Measurements from ENCODE around the gene FBXL5. TPM values are rescaled to one million over a fixed set of nuclear protein-coding genes. Genes with fewer than 3 reads are reported as not detected.
A peak's percentile ranks its signal among the peaks of the same experiment; 100 is the strongest.

Gene FBXL5
- total and polyA plus RNA-seq, 2 donors (not counting 3 experiments of a cell fraction or from before 2014, with no cell fraction given), result 42.2 to 60.2 TPM

DNA sequence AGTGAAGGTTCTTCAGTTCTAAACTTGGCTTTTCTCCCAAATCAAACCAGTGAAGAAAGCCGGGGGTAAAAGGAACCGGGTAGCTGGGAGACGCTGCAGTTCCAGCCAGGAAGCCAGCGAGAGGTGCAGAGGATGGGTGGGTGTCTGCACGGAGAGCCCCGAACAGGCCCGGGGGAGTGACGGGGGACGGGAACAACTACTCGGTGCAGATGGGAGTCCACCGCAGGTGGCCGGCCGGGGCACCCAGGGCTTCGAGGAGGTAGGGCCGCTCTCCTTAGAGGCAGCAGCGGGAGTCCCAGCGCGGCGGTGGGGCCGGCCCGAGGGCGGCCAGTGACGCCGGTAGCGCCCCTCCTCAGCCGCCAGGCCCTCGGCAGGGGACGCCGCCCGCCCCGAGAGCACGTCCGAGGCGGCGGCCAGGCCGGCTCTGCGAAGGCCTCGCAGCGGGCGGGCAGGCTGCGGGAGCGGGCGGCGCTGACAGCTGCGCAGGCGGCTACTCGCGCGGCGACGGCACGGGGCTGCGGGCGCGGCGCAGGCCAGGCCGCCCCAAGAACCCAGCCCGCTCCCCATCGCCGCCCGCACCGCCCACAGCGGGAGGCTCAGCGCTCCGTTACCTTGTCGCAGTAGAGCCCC is 449 bp downstream of the FBXL5 start:
- ChIA-PET POLR2A (interaction anchor here (0.5 to 1.4 kb wide), 2 partner anchors 27 to 48 kb away, joined by 3 read pairs; partner anchors contain the start of genes BST1 and FAM200B), CTCF (interaction anchor here (1.0 to 3.4 kb wide), 12 partner anchors 9 to 175 kb away, joined by 3 to 13 read pairs (median 4); partner anchors contain the start of gene FAM200B)
- Histone ChIP-seq H3K36me3 (ENCODE audit: control insufficient read depth in 2 of 2, extremely low read depth in 1 of 2, insufficient read depth in 2 of 2, low read length in 2 of 2) (no peaks in the 10 kb centered on the region), H3K9me1 (replicated peaks; ENCODE audit: control insufficient read depth, extremely low read depth, insufficient read depth, low read length) (no peaks in the 10 kb centered on the region), H2AFZ (ENCODE audit: low read depth, low read length) (peak overlapping the region; percentile 93), H3K4me2 (ENCODE audit: insufficient read depth, low read length) (peak overlapping the region; percentile 94), H4K20me1 (replicated peaks; ENCODE audit: control insufficient read depth, extremely low read depth, insufficient read depth, low read length) (peaks cover 3% of the 10 kb centered on the region), H3K27ac (ENCODE audit: insufficient read depth, low read depth, low read length) (peak overlapping the region; percentile 98), H3K4me1 (ENCODE audit: control insufficient read depth, extremely low read depth, insufficient read depth, low read length) (peaks cover 36% of the 10 kb centered on the region), H3K4me3 (replicated peaks in 1 of 3; ENCODE audit: insufficient read depth in 1 of 3, low read depth in 1 of 3, low read length in 3 of 3) (peak overlapping the region; percentile 78 to 97 (median 91)), H3K9ac (replicated peaks; ENCODE audit: extremely low read depth, insufficient read depth, low read length) (peak overlapping the region; percentile 97), H3K79me2 (ENCODE audit: control insufficient read depth, insufficient read depth, low read length) (peaks cover 53% of the 10 kb centered on the region), H3K27me3 (ENCODE audit: control insufficient read depth in 2 of 2, insufficient read depth in 2 of 2, low read length in 2 of 2) (no peaks in the 10 kb centered on the region), H3K9me3 (replicated peaks; ENCODE audit: control insufficient read depth, insufficient read depth, low read length) (no peaks in the 10 kb centered on the region)
- intact Hi-C loops (cut with micrococcal nuclease), result loop anchor here (1.0 to 10.0 kb wide), 5 partner anchors 11 to 652 kb away; partner anchors contain the start of genes CPEB2, FAM200B and TAPT1
- no TSS peak for BruUV-seq (replicated peaks)
- FAIRE-seq (no peak), DNase-seq (ENCODE audit: low read depth, low spot score) (peak; percentile 61)
- dilution Hi-C loops (cut with MboI; ENCODE audit: extremely low pct_ligation_motif_present, low sequenced_read_pairs), result no loop called here
- TF ChIP-seq MYC (IDR thresholded peaks at IDR 0.05; ENCODE audit: low read depth, low read length), result no peak
- TF ChIP-seq, protein P1, sequence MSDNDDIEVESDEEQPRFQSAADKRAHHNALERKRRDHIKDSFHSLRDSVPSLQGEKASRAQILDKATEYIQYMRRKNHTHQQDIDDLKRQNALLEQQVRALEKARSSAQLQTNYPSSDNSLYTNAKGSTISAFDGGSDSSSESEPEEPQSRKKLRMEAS (IDR thresholded peaks at IDR 0.05; ENCODE audit: insufficient read depth, insufficient read length), result no peak
- no peak for TF ChIP-seq GATA2 (IDR thresholded peaks at IDR 0.05; ENCODE audit: insufficient read depth, insufficient read length, low read depth, low read length)
- TF ChIP-seq FOS (IDR thresholded peaks at IDR 0.05; ENCODE audit: borderline replicate concordance, insufficient read depth, low read length), result no peak
- TF ChIP-seq POLR2AphosphoS5 (IDR thresholded peaks at IDR 0.05; ENCODE audit: insufficient read depth, low read depth, low read length), result no peak
